GM13977 (cell line): Measurements from ENCODE around the gene ADGRE3.
A peak's percentile ranks its signal among the peaks of the same experiment; 100 is the strongest.

Source experiments
- DNase-seq: peaks from one replicate; pipeline ENCODE4 v3.0.0; 2012; ENCODE audit warnings: low spot score
- CTCF ChIP-seq: IDR thresholded peaks from 2 replicates; pipeline ENCODE4 v1.5.1; 2012; ENCODE audit warnings: mild to moderate bottlenecking, control low read depth; ENCODE audit not compliant: insufficient read depth; ENCODE audit errors: extremely low read depth, missing control alignments
- in situ Hi-C: fragments of 300-500 bp; cut with MboI; formaldehyde crosslinking; loops from one replicate; pipeline ENCODE4 v1.12.0; 2022; ENCODE audit warnings: low sequenced_read_pairs, low pct_unique_long_range_greater_than_20kb, mixed read lengths, inconsistent platforms; ENCODE audit not compliant: unreplicated experiment

The ADGRE3 gene

DNA sequence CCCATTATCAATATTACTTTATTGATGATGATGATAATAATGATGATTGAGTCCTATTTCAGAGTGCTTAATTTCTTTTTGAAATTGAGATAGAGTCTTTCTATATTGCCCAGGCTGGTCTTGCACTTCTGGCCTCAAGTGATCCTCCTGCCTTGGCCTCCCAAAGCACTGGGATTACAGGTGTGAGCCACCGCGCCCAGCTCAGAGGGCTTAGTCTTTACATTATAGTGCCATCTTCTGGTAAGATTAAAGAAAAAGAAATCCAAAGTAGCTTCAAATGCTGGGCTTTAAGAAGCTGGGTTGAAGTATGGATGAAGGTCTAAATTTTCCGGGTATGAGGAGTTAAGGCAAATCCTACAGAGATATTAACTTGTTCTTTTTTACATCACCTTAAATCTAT, 11.8 kb upstream of the ADGRE3 start:
- DNase-seq, result no peak
- in situ Hi-C loops, result loop anchor here (5.0 kb wide), 1 partner anchor 104 kb away; the partner anchor contains the start of gene CLEC17A
- peak; percentile 45 for TF ChIP-seq CTCF

DNA sequence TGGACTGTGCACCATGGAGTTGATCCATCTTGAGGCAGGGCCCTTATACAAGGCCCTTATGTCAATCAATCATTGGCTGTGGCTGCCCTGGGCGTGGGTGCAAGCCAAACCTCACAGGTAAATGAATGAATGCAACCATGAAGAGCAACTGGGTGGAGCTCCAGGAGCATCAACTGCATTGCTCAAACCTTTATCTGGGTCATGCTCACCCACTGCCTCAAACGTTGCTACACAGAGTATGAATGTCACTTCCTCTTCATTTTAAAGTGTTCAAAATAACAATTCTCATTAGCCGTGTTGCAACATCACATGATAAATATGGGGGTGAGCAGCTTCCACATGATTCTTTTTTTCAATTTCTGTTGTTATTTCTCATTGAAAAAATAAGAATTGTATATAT, 8.8 kb upstream of the ADGRE3 start:
- TF ChIP-seq CTCF, result no peak
- in situ Hi-C loops, result no loop called here
- no peak for DNase-seq

- no peak for DNase-seq
- in situ Hi-C loops, result no loop called here
- no peak for TF ChIP-seq CTCF
Measured at GRCh38 chr19:14682084-14682483, 7.4 kb upstream of the ADGRE3 start.

DNA sequence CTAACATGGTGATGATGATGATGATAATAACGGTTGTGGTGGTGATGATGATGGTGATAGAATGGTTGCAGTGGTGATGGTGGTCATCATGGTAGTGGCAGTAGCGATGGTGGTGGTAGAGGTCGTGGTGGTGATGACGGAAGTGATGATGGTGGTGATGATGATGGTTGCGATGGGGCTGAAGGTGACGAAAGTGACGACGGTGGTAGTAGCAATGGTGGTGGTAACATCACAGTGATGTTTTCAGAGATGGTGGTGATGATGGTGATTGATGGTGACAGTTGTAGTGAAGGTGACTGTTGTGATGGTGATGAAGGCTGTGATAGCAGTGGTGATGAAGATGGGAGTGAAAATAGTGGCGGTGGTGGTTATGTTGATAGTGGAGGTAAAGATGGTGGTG, 3.6 kb upstream of the ADGRE3 start:
- in situ Hi-C loops, result no loop called here

GRCh38 chr19:14677464-14677863, 2.8 kb upstream of the ADGRE3 start:
- TF ChIP-seq CTCF, result no peak
- in situ Hi-C loops, result no loop called here

More for the DNA sequence above, 3.6 kb upstream of the ADGRE3 start:
- DNase-seq, result no peak
- TF ChIP-seq CTCF, result no peak

DNA sequence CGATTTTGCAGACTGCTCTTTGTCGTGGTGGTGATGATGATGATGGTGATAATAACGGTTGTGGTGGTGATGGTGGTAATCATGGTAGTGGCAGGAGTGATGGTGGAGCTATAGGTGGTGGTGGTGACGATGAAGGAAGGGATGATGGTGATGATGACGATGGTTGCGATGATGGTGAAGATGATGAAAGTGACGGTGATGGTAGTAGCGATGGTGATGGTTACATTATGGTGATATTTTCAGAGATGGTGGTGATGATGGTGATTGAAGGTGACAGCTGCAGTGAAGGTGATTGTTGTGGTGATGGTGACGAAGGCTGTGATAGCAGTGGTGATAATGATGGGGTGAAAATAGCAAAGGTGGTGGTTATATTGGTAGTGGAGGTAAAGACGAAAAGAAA, 2.1 kb upstream of the ADGRE3 start:
- in situ Hi-C loops, result no loop called here
- no peak for DNase-seq
- no peak for TF ChIP-seq CTCF

More at GRCh38 chr19:14677464-14677863, 2.8 kb upstream of the ADGRE3 start:
- no peak for DNase-seq

DNA sequence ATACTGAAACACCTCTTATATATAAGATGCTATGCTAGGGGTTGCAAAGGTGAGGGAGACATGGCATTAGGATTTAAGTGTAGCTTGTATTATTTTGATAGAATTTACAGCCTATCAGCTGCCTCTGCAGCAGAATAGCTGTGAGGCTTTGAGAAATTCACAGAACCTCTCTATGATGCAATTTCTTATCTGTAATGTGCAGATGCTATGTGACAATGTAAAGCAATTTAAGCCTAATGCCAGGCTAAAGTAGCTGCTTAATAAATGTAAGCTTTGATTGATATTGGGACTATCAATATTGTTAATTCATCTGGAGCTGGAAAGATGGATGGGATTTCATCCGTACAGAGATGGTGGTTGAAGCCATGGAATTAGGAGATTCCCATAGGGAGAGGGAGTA, 1.6 kb downstream of the ADGRE3 start:
- DNase-seq, result no peak
- in situ Hi-C loops, result no loop called here
- no peak for TF ChIP-seq CTCF
